CD4-positive, alpha-beta T cell (primary cell): ENCODE measurements around the gene MIEN1. TPM values are rescaled to one million over a fixed set of nuclear protein-coding genes. Genes with fewer than 3 reads are reported as not detected.
"Not testable (repeated sequence)": the region's sequence is repeated elsewhere in the genome, so short reads cannot be mapped to it uniquely, and the experiment has no call there.

Experiments
- ATAC-seq: fragments of 200-7000 bp; cut with Tn5 transposase; one replicate; pipeline ENCODE4 v1.10.0; 2022; ENCODE audit warnings: mild to moderate bottlenecking; ENCODE audit not compliant: poor library complexity
- CTCF ChIA-PET: fragments of 350-600 bp; sonication (Branson Sonifier 250); formaldehyde crosslinking; loops from one replicate; lab custom pipeline; 2021; ENCODE audit warnings: antibody characterized with exemption, inconsistent platforms; lab: Charles Lee
- POLR2A ChIA-PET: fragments of 350-600 bp; sonication (Branson Sonifier 250); formaldehyde crosslinking; loops from one replicate; lab custom pipeline; 2021; ENCODE audit warnings: antibody characterized with exemption, inconsistent platforms; lab: Charles Lee
- DNase-seq, 14 experiments: peaks; one replicate each; pipeline ENCODE4 v3.0.0-alpha.2; 2013 to 2020; ENCODE audit warnings: mixed read lengths in 2 of 14
- H3K27ac ChIP-seq, 2 donors: one replicate each; pipeline versions ENCODE4 v1.5.1 to v1.7.0; 2013; ENCODE audit warnings: low read length in 2 of 2, low read depth in 1 of 2, mild to moderate bottlenecking in 1 of 2
- H3K27me3 ChIP-seq, 2 experiments: 1 replicate in 1 of 2; 2 replicates in 1 of 2; pipeline versions ENCODE4 v1.6.1 to v1.7.0; 2013; ENCODE audit warnings: low read length in 2 of 2, control low read depth in 1 of 2, mild to moderate bottlenecking in 1 of 2, moderate library complexity in 1 of 2; ENCODE audit not compliant: insufficient read depth in 2 of 2, control insufficient read depth in 1 of 2
- H3K36me3 ChIP-seq: one replicate; pipeline ENCODE4 v1.6.1; 2013; ENCODE audit warnings: low read length, control low read depth; ENCODE audit not compliant: insufficient read depth
- H3K4me1 ChIP-seq: one replicate; pipeline ENCODE4 v1.6.1; 2013; ENCODE audit warnings: low read length, control low read depth; ENCODE audit not compliant: insufficient read depth
- H3K4me3 ChIP-seq: one replicate; pipeline ENCODE4 v1.5.1; 2013; ENCODE audit warnings: mild to moderate bottlenecking, low read length, moderate library complexity
- H3K9me3 ChIP-seq, 2 experiments: 1 replicate in 1 of 2; 2 replicates in 1 of 2; pipeline versions ENCODE4 v1.6.1 to v1.7.0; 2013; ENCODE audit warnings: low read length in 2 of 2, mild to moderate bottlenecking in 2 of 2, control low read depth in 1 of 2, moderate library complexity in 1 of 2; ENCODE audit not compliant: control insufficient read depth in 1 of 2, insufficient read depth in 1 of 2
- H3K27ac Mint-ChIP-seq: one replicate; pipeline ENCODE4 v1.8.0; 2020; ENCODE audit warnings: mixed read lengths
- H3K27me3 Mint-ChIP-seq: one replicate; pipeline ENCODE4 v1.8.0; 2021; ENCODE audit warnings: mixed read lengths
- H3K36me3 Mint-ChIP-seq: one replicate; pipeline ENCODE4 v1.8.0; 2021; ENCODE audit warnings: low read depth, mixed read lengths
- H3K4me1 Mint-ChIP-seq: one replicate; pipeline ENCODE4 v1.8.0; 2021; ENCODE audit warnings: low read depth, mixed read lengths
- H3K4me3 Mint-ChIP-seq: one replicate; pipeline ENCODE4 v1.8.0; 2020; ENCODE audit warnings: mild to moderate bottlenecking, mixed read lengths
- H3K9me3 Mint-ChIP-seq: one replicate; pipeline ENCODE4 v1.8.0; 2020; ENCODE audit warnings: mixed read lengths
- intact Hi-C, 2 experiments: fragments of 100-400 bp; cut with DNase I in 1 of 2; cut with micrococcal nuclease in 1 of 2; formaldehyde crosslinking; loops; one replicate each; pipeline versions ENCODE4 v1.15.1 to v1.9.0; 2023 to 2025; cut with DNase I, micrococcal nuclease
- total RNA-seq, 174 experiments: library from RNA in 2 of 174; stranded (reverse) in 2 of 174; gene quantifications; one replicate each; pipeline ENCODE4 v1.2.3 and lab custom pipeline; 2021 to 2026
- TF ChIP-seq, protein P1 (sequence below): fragments of 200-600 bp; IDR thresholded peaks from one replicate; pipeline ENCODE4 v1.8.0; 2022; ENCODE audit warnings: antibody characterized with exemption, mild to moderate bottlenecking

MIEN1 gene
- total RNA-seq, 2 experiments from 2014 or later: 31.5 to 32.3 TPM

DNA sequence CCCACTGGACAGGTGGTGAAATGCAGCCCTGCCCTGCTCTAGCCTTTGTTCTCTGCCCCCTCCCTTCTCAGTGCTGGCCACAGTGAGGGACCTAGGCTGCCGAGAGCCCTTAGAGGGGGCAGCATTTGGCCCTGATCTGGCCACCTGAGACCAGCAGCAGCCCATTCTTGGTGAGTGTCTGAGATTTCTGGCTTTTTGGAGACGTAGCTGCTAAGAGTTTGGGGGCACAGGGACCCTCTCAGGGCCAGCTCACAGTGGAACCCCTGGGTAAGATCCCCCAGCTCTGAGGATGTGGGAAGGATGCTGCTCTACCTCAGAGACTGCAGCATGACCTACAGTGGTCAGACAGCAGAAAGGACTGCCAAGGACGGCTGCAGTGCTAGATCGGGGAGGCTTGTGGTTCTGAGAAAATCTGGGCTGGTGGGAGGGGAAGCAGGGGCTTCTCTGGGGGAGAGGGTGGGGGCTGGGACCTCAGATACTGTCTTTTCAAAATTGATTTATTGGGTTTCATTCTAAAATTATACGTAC lies 20.7 kb upstream of the MIEN1 start:
- H3K27ac Mint-ChIP-seq: peak overlapping the region; percentile 92
- intact Hi-C loops: loop anchor here in 1 of 2 experiments (5.0 kb wide), 1 partner anchor 84 kb away; the partner anchor contains the start of genes PNMT and TCAP
- CTCF ChIA-PET: interaction anchor here (1.1 to 6.4 kb wide), 2 partner anchors 21 to 129 kb away, joined by 3 to 43 read pairs; partner anchors contain the start of gene MIEN1
- no peaks in the 10 kb centered on the region for H3K9me3 ChIP-seq
- peaks cover 23% of the 10 kb centered on the region for H3K4me1 Mint-ChIP-seq
- H3K4me3 ChIP-seq: no peak overlapping the region
- H3K36me3 ChIP-seq: no peaks in the 10 kb centered on the region
- ATAC-seq (no peak), DNase-seq (peak in 1 of 14 experiments; percentile 6)
- no peaks in the 10 kb centered on the region for H3K9me3 Mint-ChIP-seq
- H3K27ac ChIP-seq: no peak overlapping the region
- no peaks in the 10 kb centered on the region for H3K27me3 Mint-ChIP-seq
- H3K4me1 ChIP-seq: peaks cover 28% of the 10 kb centered on the region
- H3K4me3 Mint-ChIP-seq: peak overlapping the region; percentile 38
- TF ChIP-seq, protein P1, sequence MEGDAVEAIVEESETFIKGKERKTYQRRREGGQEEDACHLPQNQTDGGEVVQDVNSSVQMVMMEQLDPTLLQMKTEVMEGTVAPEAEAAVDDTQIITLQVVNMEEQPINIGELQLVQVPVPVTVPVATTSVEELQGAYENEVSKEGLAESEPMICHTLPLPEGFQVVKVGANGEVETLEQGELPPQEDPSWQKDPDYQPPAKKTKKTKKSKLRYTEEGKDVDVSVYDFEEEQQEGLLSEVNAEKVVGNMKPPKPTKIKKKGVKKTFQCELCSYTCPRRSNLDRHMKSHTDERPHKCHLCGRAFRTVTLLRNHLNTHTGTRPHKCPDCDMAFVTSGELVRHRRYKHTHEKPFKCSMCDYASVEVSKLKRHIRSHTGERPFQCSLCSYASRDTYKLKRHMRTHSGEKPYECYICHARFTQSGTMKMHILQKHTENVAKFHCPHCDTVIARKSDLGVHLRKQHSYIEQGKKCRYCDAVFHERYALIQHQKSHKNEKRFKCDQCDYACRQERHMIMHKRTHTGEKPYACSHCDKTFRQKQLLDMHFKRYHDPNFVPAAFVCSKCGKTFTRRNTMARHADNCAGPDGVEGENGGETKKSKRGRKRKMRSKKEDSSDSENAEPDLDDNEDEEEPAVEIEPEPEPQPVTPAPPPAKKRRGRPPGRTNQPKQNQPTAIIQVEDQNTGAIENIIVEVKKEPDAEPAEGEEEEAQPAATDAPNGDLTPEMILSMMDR: no peak
- POLR2A ChIA-PET: no interaction called here
- H3K27me3 ChIP-seq: no peaks in the 10 kb centered on the region
- H3K36me3 Mint-ChIP-seq: no peaks in the 10 kb centered on the region

DNA sequence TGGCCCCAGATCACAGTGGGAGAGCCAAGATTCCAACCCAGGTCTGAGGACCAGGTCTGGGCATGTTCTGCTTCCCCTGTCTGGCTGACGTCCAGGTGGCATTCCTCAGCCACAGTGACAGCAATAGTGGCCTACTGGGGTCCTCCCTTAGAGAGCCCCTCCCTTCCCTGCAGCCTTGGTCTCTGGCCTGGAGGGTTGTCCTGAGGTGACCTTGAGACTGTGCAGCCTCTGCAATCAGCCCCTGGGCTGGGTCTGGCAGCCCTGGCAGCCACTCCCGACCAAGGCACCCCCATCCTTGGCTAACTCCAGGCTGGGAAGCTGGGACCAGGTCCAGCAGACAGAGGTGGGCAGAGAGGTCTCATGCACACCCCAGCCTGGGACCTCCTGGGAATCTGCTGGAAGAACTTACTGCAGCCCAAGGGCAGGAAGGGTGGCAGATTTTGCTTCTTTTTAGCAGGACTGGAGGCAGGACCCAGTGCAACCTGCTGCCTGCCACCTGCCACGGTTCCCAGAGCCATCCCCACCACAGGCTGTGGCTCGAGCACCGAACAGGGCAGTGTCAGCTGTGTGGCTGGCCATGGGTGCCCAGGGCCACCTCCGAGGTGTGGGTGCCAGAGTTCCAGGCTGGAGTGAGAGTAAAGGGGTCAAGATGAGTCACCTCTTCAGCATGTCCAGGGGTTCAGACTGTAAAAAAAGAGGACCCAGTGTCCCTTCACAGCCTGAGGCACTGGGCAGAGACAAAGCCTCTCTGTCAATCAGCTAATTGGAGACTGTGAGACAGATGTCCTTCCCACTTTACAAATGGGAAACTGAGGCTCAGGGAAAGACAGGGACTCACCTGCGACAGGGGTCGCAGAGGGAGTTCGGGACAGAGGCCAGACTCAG lies 20.0 kb upstream of the MIEN1 start:
- Histone ChIP-seq H3K9me3 (no peaks in the 10 kb centered on the region), H3K4me1 (peaks cover 21% of the 10 kb centered on the region), H3K36me3 (no peaks in the 10 kb centered on the region), H3K4me3 (no peak overlapping the region), H3K27me3 (no peaks in the 10 kb centered on the region), H3K27ac (no peak overlapping the region)
- Mint-ChIP-seq H3K27ac (no peak overlapping the region), H3K27me3 (no peaks in the 10 kb centered on the region), H3K9me3 (no peaks in the 10 kb centered on the region), H3K4me3 (peak overlapping the region; percentile 63), H3K4me1 (peaks cover 16% of the 10 kb centered on the region), H3K36me3 (no peaks in the 10 kb centered on the region)
- ChIA-PET CTCF (interaction anchor here (1.1 to 6.4 kb wide), 3 partner anchors 20 to 129 kb away, joined by 3 to 43 read pairs (median 3); partner anchors contain the start of gene MIEN1), POLR2A (no interaction called here)
- ATAC-seq: no peak
- TF ChIP-seq, protein P1: no peak
- DNase-seq: peak in 1 of 14 experiments; percentile 17
- intact Hi-C loops: loop anchor here in 1 of 2 experiments (5.0 kb wide), 1 partner anchor 83 kb away; the partner anchor contains the start of genes PNMT and TCAP

DNA sequence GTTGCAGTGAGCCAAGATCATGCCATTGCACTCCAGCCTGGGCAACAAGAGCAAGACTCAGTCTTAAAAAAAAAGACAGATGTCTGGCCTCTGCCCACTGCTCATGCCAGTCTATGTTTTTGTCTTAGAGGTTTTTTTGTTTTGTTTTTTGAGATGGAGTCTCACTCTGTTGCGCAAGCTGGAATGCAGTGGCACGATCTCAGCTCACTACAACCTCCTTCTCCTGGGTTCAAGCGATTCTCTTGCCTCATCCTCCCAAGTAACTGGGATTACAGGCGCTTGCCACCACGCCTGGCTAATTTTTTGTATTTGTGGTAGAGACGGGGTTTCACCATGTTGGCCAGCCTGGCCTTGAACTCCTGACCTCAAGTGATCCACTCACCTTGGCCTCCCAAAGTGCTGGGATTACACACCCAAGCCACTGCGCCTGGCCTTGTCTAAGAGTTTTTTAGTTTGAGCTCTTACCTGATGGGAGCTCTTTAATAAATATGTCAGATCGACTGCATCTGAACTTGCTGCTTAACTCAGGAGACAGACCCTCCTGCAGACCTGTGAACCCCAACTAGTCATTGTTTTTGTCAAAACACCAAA lies 18.2 kb upstream of the MIEN1 start:
- H3K9me3 Mint-ChIP-seq, H3K9me3 ChIP-seq, H3K36me3 Mint-ChIP-seq, H3K27me3 ChIP-seq, H3K4me1 ChIP-seq, H3K36me3 ChIP-seq, H3K27me3 Mint-ChIP-seq, ATAC-seq, intact Hi-C loops, H3K27ac Mint-ChIP-seq, H3K27ac ChIP-seq, H3K4me3 Mint-ChIP-seq, H3K4me3 ChIP-seq, DNase-seq: not testable (repeated sequence)
- peaks cover 11% of the 10 kb centered on the region for H3K4me1 Mint-ChIP-seq
- CTCF ChIA-PET: interaction anchor here (1.3 to 1.4 kb wide), 3 partner anchors 16 to 127 kb away, joined by 3 to 4 read pairs (median 3); no protein-coding TSS in a partner anchor
- POLR2A ChIA-PET: interaction anchor here (1.1 kb wide), 1 partner anchor 18 kb away, joined by 3 read pairs; no protein-coding TSS in a partner anchor
